Nephron (organoid): Measurements from ENCODE around the gene TMEM126A.

Experiments used
- H3K27ac Mint-ChIP-seq, 3 experiments: 2 replicates each; pipeline ENCODE4 v1.8.0; 2020; ENCODE audit warnings: mixed read lengths in 3 of 3, mild to moderate bottlenecking in 2 of 3, moderate library complexity in 1 of 3
- H3K27me3 Mint-ChIP-seq: 2 replicates; pipeline ENCODE4 v1.8.0; 2021; ENCODE audit warnings: low read depth, mild to moderate bottlenecking, moderate library complexity, mixed read lengths
- H3K36me3 Mint-ChIP-seq: 2 replicates; pipeline ENCODE4 v1.8.0; 2020; ENCODE audit warnings: low read depth, mixed read lengths
- H3K4me1 Mint-ChIP-seq: 2 replicates; pipeline ENCODE4 v1.8.0; 2020; ENCODE audit warnings: mixed read lengths
- H3K4me3 Mint-ChIP-seq, 3 experiments: 2 replicates each; pipeline ENCODE4 v1.8.0; 2020; ENCODE audit warnings: mild to moderate bottlenecking in 3 of 3, mixed read lengths in 3 of 3, moderate library complexity in 2 of 3
- H3K9me3 Mint-ChIP-seq: 2 replicates; pipeline ENCODE4 v1.8.0; 2020; ENCODE audit warnings: mixed read lengths
- TF ChIP-seq, protein P1 (sequence below), 3 experiments: fragments of 200-600 bp; sonication (generic); IDR thresholded peaks; one replicate each; pipeline ENCODE4 v1.5.0; 2021; ENCODE audit warnings: antibody characterized with exemption in 3 of 3; ENCODE audit not compliant: unreplicated experiment in 3 of 3

Gene TMEM126A

DNA sequence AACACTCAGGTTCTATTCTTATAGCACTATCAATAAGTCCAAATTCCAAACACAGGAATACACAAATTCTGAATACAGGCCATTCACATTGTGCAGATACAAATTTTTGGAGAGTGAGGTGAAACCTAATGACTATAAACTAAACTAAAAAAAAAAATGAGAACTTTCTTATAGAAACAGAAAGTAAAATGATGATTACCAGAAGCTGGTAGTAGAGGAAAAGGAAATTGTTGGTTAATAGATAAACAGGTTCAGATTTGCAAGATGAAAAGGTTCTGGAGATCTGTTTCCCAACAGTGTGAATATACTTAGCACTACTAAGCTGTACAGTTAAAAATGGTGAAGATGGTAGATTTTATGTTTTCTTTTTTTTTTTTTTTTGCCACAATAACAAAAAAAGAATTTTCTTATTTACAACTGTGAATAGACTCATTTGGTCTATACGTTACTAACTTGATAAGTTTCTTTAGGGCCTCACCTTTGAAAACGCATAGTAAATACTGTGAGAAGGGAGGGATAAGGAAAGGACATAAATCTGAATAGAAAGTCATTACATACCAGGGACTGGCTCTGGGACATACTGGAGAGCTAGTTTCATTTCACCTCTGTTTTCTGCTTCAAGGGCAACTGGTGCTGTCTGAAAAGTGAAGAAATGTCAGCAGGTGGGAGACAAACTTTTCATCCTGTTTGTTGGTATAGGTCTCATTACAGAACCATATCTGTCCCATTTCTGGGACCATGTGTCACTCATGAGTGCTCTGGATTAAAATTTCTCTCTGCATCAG is 52.4 kb downstream of the TMEM126A start:
- no peaks in the 10 kb centered on the region for H3K36me3 Mint-ChIP-seq
- peak overlapping the region; percentile 49 to 77 (median 63) for H3K27ac Mint-ChIP-seq
- no peaks in the 10 kb centered on the region for H3K27me3 Mint-ChIP-seq
- H3K4me1 Mint-ChIP-seq, result peaks cover 10% of the 10 kb centered on the region
- H3K9me3 Mint-ChIP-seq, result peaks cover 7% of the 10 kb centered on the region
- TF ChIP-seq, protein P1, sequence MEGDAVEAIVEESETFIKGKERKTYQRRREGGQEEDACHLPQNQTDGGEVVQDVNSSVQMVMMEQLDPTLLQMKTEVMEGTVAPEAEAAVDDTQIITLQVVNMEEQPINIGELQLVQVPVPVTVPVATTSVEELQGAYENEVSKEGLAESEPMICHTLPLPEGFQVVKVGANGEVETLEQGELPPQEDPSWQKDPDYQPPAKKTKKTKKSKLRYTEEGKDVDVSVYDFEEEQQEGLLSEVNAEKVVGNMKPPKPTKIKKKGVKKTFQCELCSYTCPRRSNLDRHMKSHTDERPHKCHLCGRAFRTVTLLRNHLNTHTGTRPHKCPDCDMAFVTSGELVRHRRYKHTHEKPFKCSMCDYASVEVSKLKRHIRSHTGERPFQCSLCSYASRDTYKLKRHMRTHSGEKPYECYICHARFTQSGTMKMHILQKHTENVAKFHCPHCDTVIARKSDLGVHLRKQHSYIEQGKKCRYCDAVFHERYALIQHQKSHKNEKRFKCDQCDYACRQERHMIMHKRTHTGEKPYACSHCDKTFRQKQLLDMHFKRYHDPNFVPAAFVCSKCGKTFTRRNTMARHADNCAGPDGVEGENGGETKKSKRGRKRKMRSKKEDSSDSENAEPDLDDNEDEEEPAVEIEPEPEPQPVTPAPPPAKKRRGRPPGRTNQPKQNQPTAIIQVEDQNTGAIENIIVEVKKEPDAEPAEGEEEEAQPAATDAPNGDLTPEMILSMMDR (IDR thresholded peaks at IDR 0.05; ENCODE audit: unreplicated experiment in 3 of 3), result no peak
- no peak overlapping the region for H3K4me3 Mint-ChIP-seq

DNA sequence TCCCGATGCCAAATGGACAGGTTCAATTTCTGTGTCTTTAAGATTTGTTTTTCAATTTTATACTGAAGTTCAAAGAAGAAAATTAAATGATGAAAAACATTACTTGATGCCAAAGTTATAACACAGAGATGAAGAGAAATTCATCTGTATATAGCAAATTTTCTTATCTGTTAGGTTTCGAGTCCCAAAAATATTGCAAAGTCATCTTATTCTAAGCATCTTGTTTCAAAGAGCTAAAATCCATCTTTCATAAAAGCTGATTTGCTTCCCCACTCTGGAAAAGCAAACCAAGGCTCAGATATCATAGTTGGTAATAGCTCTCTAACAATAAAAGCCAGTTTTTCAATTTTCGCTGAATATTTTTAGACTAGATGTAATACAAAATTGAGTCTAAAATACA is 57.2 kb downstream of the TMEM126A start:
- Mint-ChIP-seq H3K27ac (peak overlapping the region in 2 of 3 experiments; percentile 23 to 53), H3K4me3 (no peak overlapping the region), H3K4me1 (peaks cover 16% of the 10 kb centered on the region), H3K27me3 (no peaks in the 10 kb centered on the region), H3K36me3 (peaks cover 4% of the 10 kb centered on the region), H3K9me3 (peaks cover 7% of the 10 kb centered on the region)
- TF ChIP-seq, protein P1 (IDR thresholded peaks at IDR 0.05; ENCODE audit: unreplicated experiment in 3 of 3), result no peak

DNA sequence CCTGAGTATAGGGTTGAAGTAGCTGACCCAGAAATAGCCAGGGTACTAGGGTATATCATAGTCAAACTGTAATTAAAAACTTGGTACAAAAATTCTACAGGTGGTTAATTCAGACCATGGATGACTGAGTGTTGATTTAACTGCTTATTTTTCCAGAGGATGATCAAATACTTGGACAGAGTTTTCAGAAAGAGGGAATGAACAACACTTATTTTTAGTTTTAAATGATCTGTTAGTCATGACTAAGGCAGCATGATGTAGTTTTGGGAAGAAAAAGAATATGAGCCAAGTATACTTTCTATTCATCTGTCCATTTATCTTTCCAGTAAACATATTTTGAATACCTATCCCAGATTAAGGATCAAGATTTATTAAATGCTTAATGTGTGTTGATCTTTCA is 58.0 kb downstream of the TMEM126A start:
- Mint-ChIP-seq H3K9me3 (peaks cover 7% of the 10 kb centered on the region), H3K27me3 (no peaks in the 10 kb centered on the region), H3K4me1 (peaks cover 22% of the 10 kb centered on the region), H3K36me3 (peaks cover 4% of the 10 kb centered on the region), H3K4me3 (no peak overlapping the region), H3K27ac (peak overlapping the region; percentile 28 to 70 (median 39))
- TF ChIP-seq, protein P1 (IDR thresholded peaks at IDR 0.05; ENCODE audit: unreplicated experiment in 3 of 3), result no peak
